ENCODE measurements around the gene PANK2.
A peak's percentile ranks its signal among the peaks of the same experiment; 100 is the strongest.
"Not testable (repeated sequence)": the region's sequence is repeated elsewhere in the genome, so short reads cannot be mapped to it uniquely, and the experiment has no call there.

Gene PANK2

DNA sequence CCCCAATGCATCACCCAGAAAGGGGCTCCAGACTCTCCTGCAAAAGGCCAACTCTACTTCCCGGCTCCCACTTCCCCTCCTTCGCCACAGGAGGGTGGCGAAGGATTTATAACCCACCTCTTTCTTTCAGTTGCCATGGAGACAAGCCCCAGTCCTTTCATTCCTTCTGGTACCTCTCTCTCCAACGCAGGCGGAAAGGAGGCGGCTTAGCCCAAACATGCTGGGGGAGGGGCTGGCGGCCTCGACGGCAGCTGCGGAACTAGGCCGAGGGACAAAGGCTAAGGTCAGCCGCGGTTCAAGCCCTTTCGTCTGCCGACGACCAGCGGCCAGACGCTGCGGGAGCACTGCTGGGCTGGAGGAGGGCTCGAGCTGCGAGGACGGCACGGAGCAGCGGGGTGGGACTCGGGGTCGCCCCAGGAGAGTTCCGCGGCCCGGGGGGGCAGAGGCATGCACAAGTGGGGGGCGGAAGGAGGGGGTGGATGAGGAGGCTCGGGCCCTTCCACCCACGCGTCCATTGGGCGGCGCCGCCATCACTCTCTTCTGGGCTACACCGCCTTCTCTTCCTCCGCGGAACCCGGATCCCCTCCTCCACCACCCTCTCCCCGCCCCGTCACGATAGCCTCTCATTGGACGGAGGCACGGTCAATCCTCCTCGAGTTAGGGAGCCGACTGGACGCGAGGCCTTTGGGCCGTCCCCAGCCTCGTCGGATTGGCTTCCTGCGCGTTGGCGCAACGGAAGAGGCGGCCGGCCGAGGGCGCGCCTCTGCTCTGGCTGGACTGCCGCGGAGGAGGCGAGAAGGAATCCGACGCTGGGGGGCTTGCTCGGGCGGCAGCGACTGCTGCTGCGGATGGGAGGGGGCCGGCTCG is at the start of gene PANK2:
Gene PANK2, plus strand, starts transcription at position 766 of the 867 bp plus-strand sequence.
- peak; percentile 96 for DNase-seq

DNA sequence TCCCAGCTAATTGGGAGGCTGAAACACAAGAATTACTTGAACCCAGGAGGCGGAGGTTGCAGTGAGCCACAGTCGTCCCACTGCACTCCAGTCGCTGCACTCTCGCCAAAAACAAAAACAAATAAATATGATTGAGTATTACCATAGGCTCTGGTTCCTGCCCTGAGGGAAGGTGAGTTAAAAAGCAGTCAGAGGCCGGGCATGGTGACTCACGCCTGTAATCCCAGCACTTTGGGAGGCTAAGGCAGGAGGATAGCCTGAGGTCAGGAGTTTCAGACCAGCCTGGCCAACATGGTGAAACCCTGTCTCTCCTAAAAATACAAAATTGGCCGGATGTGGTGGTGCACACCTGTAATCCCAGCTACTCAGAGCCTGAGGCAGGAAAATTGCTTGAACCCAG is 49.0 kb upstream of the PANK2 start:
- DNase-seq: not testable (repeated sequence)

DNA sequence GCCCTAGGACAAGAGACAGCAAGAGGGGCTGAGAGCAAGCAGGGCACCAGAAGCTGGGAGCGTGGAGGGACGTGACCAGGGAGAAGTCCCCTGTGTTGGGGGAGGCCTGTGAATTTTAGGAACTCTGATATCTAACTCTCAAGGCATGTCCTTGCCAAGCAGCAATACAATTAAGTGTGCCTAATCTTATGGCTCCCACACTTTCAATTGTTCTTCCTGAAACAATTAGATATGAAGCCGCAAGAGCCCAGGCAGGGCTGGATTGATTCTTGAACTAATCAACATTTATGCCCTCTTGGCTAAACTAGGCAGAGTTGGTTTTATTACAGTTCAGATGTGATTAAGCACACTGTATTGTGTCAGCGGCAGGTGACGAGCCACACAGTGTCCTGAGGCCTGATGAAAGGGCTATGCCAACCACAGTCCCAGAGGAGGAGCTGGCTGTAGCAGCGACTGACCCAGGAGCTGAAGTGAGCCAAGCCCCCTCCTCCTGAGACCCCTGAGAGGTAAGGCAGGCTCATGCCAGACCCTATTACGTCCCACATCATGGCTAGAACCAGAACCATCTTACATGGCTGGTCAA is 46.7 kb upstream of the PANK2 start:
- DNase-seq: no peak

DNA sequence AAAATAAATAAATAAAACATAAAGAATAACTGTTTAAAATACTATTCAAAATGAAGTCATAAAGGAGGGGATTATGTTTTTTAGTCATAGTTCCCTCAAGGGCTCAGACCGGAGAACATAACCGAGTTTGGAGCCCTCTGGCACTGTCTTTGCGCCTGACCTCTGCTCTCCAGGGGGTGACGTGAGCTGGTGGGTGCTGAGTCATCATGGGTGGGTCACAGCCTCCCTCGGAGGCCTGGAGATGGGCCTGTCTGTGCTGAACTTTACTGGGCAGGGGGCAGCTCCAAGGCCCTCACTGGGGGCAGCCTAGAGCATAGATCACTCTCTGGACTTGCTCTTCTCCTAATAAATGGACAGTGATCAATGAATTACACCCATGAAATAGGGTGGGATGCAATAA is 45.7 kb upstream of the PANK2 start:
- no peak for DNase-seq

DNA sequence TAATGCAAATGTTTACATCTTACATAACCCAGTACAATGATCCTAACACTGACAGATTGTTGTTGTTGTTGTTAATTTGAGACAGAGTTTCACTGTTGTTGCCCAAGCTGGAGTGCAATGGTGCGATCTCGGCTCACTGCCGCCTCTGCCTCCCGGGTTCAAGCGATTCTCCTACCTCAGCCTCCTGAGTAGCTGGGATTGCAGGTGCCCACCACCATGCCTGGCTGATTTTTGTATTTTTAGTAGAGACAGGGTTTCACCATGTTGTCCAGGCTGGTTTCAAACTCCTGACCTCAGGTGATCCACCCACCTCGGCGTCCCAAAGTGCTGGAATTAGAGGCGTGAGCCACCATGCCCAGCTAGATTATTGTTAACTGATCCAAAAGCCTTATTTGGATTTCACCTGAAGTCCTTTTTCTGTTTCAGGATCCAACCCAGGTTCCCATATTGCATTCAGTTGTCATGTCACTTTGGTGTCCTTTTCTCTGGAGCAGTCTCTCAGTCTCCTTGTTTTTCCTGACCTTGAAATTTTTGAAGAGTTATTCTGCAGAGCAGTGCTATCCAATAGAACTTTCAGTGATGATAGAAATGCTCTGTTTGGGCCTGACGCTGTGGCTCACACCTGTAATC is 45.1 kb upstream of the PANK2 start:
- DNase-seq: not testable (repeated sequence)

DNA sequence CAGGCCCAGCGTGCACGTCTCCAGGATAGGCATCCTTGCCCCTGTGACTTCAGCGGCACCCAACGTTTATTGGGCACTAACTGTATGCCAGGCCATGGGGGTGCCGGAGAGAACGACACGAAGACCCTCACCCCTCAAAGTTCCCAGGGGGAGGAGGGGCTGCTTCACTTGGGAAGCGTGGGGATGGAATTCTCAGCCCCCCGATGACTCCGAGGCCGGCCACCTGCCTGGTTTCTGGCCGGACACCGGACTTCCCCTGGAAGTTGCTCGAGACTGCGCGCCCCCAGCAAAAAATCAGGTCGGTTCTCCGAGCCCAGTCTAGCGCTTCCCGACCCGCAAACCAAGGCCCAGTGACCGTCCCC is 42.8 kb upstream of the PANK2 start:
- no peak for DNase-seq

DNA sequence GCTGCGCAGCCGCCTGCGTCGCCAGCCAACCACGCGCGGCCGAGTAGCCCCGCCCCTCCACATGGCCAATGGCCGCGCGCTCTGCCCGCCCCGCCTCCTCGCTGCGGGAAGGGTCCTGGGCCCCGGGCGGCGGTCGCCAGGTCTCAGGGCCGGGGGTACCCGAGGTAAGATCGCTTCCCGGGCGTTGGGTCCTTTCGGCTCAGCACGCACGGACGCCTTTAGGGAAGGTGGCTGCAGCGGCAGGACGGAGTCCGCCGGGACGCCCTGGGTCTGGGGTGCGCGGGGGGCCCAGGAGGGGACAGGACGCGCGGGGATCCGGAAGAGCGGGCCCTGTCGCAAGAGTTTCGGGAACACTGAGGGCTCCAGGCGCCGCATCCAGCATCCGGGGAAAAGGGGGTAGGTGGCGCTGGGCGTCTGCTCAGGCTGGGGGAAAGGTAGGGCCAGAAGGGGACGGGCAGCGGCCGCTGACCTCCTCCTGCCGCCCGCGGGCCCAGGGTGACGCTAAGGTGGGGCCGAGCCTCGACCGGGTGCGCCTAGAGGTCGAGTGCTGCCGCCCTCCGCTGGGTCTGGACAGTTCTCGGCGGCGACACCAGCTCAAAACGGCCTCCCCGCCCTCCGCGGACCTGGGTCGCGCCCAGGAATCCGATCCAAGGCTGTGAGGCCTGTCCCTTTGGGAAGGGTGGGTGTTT is 42.3 kb upstream of the PANK2 start, which contains the start of gene MAVS:
Gene MAVS, plus strand, starts transcription at position 95 of the 689 bp plus-strand sequence. CDS start 7,791 bp downstream, outside the sequence.
- DNase-seq: peak; percentile 82

DNA sequence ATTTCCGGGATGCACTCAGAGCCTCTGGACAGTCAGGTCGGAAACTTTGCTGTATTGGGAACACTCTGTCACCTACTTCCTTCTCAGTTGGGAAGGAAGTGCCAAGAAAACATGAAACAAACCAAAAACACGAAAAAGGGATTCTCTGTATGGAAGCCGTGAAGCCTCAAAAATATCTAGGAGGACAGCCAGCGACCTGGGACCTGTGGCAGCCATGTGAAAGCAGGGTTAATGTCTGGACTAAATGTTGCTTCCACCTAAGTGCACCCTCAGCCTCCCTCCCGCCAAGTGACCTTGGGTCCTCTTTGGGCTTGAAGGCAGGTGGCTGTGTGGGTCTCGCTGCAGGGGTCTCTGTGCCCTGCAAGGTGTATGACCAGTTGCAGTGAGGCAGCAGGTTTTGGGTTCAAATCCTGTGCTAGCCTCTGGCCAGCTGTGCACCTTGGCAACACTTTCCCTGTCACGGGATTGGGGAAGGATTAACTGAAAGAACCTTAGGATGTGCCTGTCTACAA is 41.7 kb upstream of the PANK2 start:
- DNase-seq: no peak

DNA sequence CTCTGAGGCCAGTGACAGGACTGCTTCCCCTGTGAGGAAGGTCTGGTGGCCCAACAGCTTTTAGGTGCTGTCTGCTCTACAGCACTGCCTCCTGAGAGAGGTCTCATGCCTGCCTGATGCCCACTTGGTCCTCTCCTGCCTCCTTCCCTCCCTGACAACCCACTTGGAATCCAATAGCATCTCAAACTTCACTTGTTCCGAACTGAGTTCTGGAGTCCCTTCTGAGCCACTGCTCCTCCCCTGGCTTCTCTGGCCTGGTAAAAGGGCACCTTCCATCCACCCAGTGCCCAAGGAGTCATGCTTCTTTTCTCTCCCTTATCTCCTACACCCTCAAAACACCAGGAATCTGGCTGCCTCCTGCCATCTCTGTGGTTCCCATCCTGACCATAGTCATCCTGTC is 40.6 kb upstream of the PANK2 start:
- DNase-seq: no peak

DNA sequence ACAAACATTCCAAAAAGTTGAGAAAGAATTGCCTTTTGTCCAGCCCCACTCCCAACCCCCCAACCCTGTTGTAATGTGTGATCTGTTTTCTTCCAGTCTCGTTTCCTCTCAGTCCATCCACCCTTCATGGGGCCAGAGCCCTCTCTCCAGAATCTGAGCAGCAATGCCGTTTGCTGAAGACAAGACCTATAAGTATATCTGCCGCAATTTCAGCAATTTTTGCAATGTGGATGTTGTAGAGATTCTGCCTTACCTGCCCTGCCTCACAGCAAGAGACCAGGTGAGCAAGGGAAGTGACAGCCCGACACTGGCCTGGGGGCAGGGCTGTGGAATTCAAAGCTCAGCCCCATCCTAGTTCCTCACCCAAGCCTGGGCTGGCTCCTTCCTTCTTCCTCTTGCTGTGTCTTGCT is 34.7 kb upstream of the PANK2 start:
- no peak for DNase-seq

DNA sequence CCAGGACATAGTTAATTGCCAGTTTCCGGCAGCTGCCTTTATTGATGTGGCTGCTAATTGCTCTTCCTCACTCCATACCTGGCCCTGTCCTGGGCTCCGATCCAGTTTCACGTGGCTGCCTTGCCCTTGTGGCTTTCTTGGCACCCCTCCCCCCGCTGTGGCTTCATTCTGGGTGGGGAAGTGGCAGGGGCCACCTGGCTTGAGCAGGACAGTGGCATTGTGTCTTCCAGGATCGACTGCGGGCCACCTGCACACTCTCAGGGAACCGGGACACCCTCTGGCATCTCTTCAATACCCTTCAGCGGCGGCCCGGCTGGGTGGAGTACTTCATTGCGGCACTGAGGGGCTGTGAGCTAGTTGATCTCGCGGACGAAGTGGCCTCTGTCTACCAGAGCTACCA is 31.8 kb upstream of the PANK2 start:
- no peak for DNase-seq

DNA sequence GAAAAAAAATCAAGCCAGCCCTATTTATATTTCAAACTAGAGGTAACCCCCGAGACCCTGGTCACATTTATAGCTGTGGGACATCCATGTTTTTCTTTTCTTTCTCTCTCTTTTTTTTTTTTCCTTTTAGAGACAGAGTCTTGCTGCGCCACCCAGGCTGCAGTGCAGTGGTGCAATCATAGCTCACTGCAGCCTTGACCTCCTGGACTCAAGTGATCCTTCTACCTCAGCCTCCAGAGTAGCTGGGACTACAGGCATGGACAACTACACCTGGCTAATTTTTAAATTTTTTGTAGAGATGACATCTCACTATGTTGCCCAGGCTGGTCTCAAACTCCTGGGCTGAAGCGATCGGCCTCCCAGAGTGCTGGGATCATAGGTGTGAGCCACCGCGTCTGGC is 30.5 kb upstream of the PANK2 start:
- no peak for DNase-seq

DNA sequence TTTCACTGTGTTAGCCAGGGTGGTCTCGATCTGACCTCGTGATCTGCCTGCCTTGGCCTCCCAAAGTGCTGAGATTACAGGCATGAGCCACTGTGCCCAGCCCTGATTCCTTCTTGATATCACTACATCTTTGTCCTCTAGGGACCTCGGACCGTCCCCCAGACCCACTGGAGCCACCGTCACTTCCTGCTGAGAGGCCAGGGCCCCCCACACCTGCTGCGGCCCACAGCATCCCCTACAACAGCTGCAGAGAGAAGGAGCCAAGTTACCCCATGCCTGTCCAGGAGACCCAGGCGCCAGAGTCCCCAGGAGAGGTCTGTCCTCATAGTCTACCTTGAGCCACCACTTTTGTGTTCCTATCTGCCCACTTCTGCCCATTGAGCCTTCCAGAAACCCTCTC is 28.0 kb upstream of the PANK2 start:
- no peak for DNase-seq

DNA sequence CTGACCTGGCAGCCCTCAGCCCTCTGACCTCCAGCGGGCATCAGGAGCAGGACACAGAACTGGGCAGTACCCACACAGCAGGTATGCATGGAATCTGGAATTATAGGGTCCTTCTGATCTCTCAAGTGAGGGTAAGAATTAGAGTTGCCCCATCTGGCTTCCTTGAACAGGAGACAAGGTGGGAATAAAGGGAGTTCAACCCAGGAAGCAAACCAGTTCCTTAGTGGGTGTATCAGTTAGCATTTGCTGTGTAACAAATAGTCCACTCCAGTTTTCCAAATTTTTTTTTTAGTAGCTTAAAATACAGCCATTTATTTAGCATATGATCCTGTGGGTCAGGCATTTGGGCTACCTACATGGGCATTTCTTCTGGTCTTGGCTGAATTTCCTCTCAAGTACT is 26.9 kb upstream of the PANK2 start:
- DNase-seq: no peak

DNA sequence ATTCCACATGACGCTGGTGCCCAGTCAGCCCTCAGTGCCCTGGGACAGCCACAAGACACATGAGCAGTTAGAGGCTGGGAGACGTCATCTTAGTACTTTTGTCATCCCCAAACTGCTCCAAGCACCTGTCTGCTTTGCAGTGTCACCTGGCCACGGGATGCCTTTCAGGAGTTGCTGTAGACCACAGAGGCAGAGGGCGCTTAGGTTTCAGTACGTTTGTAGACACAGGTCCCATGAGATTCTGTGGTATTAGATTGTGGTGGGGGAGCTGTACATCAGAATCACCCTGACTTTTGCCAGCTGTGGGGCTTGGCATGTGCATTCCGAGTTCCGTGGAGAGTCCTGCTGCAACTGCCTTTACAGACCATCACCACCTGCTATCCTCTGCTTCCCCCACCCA is 25.9 kb upstream of the PANK2 start:
- DNase-seq: no peak

DNA sequence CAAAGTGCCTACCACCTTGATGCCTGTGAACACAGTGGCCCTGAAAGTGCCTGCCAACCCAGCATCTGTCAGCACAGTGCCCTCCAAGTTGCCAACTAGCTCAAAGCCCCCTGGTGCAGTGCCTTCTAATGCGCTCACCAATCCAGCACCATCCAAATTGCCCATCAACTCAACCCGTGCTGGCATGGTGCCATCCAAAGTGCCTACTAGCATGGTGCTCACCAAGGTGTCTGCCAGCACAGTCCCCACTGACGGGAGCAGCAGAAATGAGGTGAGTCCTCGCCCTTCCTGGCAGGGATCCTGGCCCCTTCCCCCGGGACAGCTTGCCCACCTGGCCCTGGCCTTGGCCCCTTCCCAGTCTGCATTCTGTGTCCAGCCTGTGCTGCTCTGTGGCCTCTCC is 24.7 kb upstream of the PANK2 start:
- DNase-seq: no peak

DNA sequence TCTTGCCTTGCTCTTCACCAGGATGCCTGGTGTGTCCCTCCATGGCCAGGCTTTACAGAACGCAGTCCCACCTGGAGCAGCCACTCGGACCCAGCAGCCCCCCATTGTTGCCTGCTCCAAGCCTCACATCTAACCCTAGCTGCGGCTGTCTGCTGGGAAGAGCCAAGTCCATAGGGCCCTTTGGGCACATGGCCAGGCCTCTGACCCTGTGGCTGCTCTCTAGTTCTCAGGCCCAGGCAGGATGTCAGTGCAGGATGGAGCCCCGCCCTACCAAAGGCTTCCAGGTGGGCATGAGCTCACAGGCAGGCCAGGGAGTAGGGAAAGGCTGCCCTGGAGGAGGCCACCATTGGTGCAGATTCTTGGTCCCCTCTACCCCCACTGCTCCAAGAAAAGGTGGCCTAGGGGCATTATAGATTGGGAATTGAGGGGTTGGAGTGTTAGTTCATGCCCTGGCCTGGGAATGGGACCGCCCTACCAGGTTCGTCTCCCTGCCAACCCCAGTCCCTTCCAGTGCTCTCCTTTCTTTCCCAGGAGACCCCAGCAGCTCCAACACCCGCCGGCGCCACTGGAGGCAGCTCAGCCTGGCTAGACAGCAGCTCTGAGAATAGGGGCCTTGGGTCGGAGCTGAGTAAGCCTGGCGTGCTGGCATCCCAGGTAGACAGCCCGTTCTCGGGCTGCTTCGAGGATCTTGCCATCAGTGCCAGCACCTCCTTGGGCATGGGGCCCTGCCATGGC is 23.9 kb upstream of the PANK2 start:
- DNase-seq: no peak

DNA sequence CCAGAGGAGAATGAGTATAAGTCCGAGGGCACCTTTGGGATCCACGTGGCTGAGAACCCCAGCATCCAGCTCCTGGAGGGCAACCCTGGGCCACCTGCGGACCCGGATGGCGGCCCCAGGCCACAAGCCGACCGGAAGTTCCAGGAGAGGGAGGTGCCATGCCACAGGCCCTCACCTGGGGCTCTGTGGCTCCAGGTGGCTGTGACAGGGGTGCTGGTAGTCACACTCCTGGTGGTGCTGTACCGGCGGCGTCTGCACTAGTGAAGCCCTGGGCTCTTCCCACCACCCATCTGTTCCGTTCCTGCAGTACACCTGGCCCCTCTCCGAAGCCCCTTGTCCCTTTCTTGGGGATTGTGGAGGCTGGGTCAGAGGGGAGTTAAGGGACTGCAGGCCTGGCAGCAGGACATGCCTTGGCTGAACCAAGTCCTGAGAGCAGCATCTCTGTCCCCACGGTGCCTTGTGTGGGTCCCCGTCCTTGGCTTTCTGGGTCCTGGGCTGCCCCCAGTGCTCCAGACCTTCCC is 23.2 kb upstream of the PANK2 start:
- no peak for DNase-seq

DNA sequence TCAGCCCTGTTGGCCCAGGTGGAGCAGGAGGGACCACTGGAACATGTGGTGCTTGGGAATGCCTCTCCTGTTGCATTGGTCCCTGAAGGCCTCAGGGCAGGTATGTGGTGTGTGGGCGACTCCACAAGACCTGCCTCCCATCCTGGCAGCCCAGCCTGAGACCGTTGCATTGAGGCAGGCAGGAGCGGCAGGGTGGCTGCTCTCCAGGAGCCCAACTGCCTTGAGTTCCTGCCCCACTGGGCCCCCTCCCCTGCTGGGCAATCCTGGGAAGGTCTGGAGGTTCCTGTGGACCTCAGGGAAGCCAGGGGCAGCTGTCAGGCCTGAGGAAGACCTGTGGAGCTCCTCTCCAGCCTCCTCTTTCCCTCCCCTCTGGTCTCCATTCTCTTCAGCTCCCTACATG is 22.7 kb upstream of the PANK2 start:
- DNase-seq: no peak

DNA sequence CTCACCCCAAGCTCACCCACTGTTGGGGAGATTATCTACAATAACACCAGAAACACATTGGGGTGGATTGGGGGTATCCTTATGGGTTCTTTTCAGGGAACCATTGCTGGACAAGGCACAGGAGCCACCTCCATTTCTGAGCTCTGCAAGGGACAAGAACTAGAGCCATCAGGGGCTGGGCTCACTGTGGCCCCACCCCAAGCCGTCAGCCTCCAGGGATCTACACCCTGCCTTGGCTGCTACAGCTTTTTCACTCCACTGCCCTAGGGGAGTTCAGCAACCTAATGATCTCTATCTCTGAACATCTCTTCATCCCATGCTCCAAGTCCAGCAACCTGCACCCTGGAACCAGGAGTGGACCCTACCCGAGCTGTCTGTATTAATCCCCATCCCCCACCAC is 21.4 kb upstream of the PANK2 start:
- no peak for DNase-seq

DNA sequence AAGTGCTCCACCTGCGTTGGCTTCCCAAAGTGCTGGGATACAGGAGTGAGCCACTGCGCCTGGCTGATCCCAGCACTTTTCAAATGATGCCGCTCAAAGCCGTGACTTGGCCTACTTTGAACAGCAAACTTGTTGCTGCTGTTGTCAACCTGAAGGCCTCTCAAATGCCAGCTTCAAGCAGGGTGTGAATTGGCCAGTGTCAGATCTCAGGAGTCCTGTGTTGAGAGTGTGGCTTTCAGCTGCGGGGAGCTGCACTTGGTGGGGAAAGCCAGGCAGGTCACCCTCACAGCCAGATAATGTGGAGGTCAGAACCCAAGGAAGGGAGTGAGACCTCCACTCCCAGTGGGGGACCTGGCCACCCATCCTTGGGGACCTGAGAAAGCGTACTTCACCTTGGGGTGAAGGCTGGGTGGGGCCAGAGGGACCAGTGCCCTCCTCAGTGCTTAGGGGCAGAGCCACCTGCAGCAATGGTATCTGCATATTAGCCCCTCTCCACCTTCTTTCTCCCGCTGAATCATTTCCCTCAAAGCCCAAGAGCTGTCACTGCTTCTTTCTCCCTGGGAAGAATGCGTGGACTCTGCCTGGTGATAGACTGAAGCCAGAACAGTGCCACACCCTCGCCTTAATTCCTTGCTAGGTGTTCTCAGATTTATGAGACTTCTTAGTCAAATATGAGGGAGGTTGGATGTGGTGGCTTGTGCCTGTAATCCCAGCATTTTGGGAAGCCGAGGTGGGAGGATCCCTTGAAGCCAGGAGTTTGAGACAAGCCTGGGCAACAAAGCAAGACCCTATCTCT is 19.1 kb upstream of the PANK2 start:
- DNase-seq: no peak
